ENCODE measurements around the gene ALDH16A1.

- no peak for TF ChIP-seq CTCF (IDR thresholded peaks at IDR 0.05 in 8 of 11, conservative IDR thresholded peaks at IDR 0.05 in 3 of 11)
- no peak for TF ChIP-seq POLR2AphosphoS5 (IDR thresholded peaks at IDR 0.05)
Observed at GRCh38 chr19:49419173-49419572, 33.9 kb upstream of the ALDH16A1 start.
